Ureter (tissue), 1 donor: ENCODE results near the gene RTL9. TPM values are rescaled to one million over a fixed set of nuclear protein-coding genes. Genes with fewer than 3 reads are reported as not detected.
A peak's percentile ranks its signal among the peaks of the same experiment; 100 is the strongest.
"Not testable (repeated sequence)": the region's sequence is repeated elsewhere in the genome, so short reads cannot be mapped to it uniquely, and the experiment has no call there.

Source experiments
- DNase-seq: peaks from one replicate; pipeline ENCODE4 v3.0.0-alpha.2; 2020; ENCODE audit warnings: low spot score
- total RNA-seq: library from RNA; stranded (reverse); gene quantifications from one replicate; pipeline ENCODE4 v1.2.4, GENCODE V29; 2023
- donor health status: DM: yes; HTN: yes; CAD: no.

Gene RTL9
- not detected for total RNA-seq

DNA sequence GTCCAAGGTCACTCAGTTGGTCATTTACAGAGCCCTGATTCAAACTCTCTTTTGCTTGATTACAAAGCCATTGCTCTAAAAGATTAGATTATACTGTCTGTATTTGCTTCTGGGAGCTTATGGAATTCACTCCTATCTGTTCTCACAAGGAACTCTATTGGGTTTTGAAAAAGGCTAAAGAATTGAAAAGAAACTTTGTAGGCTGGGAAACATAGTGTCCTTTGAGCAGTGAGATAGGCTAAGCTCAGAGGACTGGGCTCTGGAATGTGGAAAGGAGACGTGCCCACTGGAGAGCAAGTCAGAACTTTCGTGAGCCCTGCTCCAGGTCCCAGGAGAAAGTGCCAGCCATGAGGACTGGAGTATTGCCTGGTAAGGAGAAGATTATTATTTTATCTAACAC, at the start of gene RTL9:
Gene RTL9, plus strand, starts transcription at position 301 of the 400 bp plus-strand sequence. CDS start 91,770 bp downstream, outside the sequence.
- no peak for DNase-seq

DNA sequence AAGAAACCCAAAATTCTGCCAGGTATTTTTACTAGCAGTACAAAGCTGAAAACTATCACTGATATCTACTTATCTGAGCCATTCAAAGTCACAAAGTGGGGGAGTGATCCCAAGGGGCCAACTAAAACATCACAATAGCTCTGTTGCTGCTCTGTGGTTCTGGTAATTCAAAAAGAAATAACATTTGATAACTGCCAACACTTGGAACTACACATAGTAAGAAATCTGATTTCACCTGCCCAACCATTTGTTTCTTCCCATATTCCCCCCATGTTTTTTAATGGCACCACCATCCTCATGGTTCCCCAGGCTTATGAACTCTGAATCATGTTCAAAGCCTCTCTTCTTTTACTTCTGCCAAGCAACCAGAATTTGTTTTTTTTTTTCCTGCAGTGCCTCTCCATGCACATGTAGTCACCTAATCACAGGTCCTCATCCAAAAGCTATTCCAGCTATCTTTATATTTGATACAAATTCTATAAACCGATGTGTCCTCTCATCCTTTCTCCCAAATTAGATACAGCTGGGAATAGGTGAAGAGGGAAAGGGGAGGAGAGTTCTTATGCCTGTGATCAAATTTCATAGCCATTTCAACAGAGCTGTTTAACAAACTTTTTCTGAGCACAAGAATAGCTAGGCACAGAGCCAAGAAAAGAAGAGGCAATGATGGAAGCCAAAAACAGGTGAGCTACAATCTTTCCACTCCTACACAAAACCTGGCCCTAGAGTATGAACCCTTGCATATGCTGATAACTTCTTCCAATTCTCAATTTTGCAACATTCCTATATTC, 48.5 kb upstream of the RTL9 start:
- DNase-seq = no peak

DNA sequence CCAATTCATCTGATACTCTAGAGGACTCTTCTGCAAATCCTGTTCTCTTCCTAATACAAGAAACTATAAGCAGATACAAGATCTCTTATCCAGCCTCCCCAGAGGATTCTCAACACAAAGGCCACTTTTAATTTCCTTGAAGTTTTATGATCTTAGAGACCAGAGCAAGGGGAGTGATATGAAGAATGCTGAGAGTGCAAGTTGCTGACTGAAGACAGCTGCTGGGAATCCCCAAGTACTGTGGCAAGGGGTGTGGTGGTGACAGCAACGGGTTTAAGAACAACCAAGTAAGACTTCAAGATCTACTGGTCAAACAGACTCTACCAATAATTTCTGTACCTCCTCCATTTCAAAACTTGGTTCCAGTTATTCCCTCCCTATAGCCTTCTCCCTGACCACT, 47.8 kb upstream of the RTL9 start:
- no peak for DNase-seq

DNA sequence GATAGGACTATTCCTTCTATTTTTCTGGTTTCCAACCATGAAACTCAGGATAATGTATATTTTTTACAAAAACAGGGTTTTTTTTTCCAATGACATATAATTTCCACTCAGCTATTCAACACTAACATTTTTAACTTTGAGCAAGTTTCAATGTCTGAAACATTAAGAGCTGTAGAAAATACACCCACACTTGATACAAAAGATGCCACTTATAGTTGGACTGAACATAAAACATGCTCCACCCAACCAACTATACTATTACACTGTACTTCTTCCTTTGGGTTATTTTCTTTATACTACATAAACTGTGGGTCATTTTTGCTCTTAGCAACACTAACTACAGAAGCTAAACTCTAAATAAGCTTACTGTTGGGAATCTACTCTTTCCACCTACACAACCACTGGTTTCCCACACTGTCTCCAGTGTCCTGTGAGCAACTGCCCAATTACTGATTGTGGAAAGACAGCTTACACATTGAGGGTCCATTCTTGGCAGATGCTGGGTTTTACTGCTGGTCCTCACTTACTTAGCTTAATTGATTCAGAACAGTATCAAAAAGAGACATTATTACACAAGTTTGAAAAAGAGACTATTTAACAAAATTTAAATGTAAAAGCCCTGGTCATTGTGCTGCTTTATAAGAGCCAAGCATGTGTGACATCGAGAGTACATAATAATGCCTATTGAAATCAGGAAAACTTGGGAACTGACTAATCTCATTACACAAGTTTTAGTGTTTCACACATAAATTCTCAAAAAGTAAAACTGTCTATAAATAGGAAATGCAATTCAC, 47.0 kb upstream of the RTL9 start:
- DNase-seq = no peak

DNA sequence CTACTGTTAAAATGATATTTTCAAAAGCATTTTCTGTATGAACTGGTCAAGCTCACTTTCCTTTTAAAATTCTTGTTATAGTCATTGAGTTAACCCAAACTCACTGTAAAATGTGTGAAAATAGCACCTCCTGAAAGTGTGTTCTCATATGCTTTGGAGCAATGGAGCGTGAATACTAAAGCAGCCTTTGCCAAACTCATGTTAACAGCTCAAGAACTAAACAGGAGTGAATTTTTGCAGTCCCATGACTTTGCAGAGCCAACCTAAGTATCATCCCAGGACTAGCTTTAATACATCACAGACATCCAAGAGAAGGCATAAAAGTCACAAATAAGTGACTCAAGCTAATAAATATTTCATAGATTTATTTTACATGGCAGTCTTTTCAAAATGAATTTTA, 43.1 kb upstream of the RTL9 start:
- no peak for DNase-seq

DNA sequence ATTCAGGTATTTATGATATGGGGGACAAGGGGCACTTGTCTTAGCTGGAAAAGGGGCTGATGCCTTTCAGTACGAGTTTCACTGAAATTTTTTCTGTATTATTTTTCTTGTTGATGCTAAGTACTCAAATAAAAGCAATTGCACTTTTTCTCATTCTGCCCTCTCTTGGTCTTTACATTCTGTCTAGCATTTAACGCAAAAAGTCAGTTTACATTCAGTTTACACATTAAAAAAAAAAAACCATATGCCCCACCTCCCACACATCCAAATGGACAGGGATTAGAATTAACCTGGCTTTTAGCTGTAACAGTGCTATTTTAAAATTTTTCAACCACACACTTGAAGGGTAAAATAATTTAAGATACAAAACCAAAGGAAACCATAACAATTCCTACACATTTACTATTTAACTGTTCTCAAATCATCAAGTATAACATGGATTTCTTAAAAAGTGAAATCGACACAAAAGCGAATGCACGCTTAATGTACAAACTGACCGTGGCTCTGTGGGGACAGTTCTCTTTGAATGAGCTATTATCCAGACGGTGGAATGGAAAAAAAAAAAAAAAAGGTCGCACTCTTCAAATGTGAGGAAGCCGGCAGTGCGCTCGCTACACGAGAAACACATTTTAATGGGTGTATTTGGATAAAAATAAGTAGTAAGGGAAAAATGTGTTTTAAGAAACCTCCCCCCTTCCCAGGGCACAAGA, 42.1 kb upstream of the RTL9 start:
- no peak for DNase-seq

DNA sequence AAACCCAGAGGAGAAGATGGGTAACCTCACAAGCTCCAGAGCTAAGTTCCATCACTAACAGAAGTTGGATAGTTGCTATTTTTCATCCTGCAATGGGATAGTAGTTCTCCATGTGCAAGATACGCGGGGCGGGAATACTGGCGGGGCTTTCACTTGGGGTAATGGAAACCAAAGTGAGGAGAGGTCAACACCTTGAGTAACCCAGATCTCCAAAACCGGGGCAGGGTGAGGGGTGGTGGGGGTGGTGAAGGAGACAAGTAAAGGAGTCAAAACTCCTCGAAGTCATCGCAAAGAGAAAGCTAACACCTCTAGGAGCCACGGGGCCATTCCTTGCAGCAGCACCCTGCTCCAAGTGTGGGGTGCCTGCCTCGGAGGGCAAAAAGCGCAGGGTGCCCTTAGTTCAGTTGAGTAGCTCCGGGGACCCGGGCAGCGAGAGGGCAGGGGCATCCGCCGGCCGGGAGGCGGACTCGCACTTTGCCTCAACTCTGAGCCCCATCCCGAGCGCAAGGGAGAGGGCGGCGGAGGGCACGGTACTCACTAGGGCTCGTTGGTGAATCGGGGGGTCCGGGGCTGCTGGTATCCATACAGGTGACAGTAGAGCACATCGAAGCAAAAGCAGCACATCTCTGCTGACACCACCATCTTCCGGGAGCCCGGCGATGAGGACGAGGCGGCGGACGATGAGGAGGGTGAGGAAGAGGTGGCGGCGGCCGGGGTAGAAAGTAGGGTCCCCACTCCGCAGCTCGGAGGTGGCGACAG, 41.4 kb upstream of the RTL9 start:
- DNase-seq = no peak

DNA sequence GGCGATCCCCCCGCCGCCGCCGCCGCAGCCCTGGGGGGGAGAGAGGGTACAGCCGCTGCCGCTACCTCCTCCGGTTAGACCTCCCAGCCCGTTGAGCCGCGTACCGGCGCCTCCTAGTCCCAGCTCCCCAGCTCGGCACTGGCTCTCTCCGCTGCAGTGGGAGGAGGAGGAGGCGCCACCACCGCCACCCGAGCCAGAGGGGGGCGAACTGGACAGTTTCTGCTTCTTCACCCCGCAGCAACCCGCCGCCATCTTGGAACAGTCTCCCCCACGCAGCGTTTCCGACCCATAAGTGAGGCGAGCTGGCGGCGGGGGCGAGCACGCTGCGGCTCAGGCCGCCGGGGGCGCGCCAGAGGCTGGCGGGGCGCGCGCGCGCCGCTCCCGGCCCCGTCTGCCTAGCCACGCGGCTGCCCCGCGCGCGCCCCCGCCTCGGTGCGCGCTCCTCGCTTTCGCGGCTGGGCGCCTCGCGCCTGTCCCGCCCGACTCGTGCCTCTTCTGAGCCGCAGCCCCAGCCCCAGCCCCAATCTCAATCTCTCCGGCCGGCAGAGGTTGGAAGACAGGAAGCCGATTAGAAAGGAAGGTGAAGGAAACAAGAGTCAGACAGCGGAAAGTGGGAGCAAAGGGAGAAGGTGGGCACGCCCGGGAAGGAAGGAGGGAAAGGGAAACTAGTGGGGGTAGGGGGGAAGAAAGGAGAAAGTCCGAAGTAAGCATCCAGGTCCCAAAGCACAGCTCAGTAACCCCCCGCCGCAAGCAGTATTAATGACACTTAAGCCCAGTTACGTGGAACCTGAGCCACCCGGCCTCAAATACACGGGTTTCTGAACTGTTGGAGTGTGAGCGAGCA, 40.6 kb upstream of the RTL9 start, which contains the start of gene AMMECR1:
Gene AMMECR1, minus strand, starts transcription at position 266 of the 844 bp plus-strand sequence. Its CDS starts 14 bp downstream, at position 252.
- peak; percentile 80 for DNase-seq

DNA sequence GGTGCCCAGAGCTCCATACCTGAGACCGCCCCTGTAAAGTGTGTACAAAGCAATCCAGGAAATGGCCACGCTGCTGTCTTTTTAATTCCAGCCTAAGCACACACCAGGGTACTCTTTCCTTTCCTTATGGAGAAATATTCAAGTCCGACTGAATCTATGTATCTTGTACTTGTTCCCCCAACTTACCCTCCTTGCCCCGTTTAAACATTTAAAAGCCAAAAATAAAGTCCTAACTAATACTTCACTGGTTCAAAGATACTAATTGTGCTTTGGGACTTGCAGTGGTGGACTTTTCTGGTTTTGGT, 40.0 kb upstream of the RTL9 start:
- DNase-seq = no peak

DNA sequence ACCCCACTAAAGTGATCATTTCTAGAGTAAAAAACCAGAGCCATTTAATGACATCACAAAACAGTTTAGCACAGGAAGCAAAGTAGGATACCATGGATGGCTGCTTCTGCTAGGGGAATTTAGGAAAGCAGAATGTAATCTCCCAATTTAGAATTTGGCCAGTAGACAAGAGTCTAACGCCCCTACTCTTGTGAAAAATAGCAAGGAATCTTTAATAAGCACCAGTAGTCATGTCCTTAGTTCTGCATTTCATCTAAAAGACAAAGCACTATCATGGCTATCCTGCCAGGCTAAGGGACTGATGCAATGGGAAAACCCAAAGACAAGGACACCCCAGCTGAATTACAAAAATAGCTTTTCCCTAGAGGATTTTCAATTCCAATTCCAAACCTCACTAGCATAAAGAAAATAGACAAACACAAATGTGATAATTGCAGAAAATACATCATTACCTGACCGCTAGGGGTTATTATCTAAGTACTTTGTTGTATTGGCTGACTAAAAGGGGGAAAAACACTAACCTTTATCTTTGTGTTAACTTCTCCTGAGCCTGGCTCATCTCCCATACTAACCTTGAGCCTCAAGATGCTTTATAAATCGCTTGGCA, 38.2 kb upstream of the RTL9 start:
- no peak for DNase-seq

DNA sequence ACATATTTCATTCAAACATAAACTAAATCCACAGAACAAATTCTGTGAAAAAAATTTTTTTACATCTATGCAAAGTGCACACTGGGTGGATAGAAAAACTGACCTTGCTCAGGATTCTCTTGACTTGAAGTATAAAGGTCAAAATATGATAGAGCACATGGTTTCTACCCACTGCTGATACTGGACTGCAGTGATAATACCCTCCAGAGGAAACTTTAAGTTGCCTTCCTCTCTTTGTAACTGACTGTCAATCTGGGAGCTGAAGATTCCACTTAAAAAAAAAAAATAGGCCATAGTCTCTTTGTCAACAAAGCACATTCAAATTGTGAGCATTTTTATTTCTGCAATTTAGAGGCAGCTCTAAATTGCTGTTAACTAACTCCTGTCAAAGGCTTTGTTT, 37.6 kb upstream of the RTL9 start:
- no peak for DNase-seq

DNA sequence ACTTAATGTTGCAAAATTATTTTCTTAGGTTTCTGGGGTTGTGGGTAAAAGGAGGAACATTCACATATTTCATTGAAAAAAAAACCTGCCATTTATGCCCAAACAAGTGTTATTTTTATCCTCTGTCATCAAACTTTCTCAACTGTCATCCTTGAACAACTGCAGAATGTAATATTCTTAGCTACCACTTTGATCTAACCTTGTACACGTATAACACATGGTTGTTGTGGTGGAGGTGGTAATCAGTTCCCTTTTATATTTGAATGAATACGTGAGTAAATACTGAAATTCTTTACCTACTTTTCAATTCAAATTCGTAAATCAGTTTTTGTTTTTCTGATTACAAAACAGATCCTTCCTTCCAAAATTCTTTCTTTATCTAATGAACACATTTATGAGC, 37.0 kb upstream of the RTL9 start:
- no peak for DNase-seq

DNA sequence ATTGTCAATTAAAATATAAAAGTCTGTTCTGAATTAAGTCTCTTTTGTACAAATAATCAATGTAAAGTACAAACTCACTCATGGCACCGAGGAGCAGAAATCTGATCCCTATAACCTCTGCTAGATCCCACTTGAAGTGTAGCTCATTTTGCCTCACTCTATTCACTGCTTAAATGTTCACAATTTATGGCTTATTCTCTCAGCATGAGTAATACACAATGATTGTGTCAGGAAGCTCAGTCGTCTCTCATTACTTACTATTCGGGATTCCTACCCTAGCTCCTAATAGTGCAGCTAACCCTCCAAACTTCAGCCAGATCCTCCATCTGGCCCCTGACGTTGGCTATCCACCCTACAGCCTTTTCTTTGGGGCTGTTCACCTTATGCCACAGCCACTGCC, 36.0 kb upstream of the RTL9 start:
- DNase-seq = no peak

DNA sequence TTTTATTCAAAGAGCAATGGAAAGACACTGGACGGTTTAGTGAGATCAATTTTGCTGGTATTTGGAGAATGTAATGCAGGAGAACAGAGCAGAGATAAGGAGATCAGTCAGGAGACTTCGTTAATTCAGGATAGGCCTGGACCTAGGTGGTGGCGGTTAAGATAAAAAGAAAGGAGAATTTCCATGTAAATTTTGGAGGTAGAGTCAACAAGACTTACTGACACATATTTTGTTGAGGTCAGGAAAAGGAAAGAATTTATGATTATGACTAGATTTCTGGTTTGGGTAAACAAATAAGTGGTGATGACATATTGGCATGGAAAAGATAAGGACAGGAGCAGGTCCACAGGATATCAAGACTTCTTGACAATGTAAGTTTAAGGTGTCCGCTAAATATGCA, 31.9 kb upstream of the RTL9 start:
- DNase-seq = no peak

DNA sequence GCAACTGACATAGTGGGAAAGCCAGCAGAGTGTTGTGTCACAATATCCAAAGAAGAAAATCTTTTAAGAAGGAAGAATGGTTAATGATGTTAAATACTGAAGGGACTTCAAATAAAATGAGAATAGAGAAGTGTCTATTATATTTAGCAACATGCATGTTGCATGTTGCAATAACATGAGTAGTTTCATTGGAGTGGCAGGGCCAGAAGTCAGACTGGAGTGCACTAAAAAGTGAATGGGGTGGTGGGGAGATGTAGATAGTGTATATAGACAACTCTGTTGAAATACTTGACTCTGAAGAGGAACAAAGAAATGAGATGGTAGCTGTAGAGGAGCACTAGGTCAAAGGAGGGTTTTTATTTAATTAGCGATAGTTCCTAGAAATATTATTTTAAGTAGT, 31.3 kb upstream of the RTL9 start:
- DNase-seq = no peak

DNA sequence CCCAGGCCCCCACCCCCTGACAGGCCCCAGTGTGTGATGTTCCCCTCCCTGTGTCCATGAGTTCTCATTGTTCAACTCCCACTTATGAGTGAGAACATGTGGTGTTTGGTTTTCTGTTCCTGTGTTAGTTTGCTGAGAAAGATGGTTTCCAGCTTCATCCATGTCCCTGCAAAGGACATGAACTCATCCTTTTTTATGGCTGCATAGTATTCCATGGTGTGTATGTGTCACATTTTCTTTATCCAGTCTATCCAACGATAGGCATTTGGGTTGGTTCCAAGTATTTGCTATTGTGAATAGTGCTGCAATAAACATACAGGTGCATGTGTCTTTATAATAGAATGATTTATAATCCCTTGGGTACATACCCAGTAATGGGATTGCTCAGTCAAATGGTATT, 30.0 kb upstream of the RTL9 start:
- not testable (repeated sequence) for DNase-seq

DNA sequence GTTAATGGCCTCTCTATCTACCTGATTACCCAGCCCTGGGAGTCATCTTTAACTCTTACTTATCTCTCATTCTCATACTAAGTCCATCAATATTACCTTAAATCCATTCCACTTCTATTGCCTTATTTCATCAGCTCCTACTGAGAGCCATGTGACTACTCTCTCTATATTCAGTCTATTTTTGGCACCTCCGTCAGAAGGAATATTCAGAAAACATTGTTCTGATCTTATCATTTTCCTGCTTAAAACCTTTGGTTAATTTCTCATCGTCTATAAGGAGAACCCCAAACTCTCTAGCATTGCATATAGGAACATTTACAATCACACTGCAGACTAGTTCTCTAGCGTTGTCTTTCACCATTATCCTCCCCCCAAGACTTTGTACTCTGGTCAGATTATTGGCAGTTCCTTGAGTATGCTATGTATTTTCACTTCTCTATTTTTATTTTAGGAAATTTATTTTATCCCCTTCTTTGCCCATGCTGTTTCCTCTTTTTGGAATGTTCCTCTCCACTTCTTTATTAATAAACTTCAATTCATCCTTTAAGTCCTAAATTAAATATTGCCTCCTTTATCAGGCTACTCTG, 27.1 kb upstream of the RTL9 start:
- DNase-seq = no peak

DNA sequence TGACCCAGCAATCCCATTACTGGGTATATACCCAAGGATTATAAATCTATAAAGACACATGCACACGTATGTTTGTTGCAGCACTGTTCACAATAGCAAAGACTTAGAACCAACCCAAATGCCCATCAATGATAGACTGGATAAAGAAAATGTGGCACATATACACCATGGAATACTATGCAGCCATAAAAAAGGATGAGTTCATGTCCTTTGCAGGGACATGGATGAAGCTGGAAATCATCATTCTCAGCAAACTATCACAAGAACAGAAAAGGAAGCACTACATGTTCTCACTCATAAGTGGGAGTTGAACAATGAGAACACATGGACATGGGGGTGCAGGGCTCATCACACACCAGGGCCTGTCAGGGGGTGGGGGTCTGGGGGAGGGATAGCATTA, 25.2 kb upstream of the RTL9 start:
- DNase-seq = not testable (repeated sequence)

DNA sequence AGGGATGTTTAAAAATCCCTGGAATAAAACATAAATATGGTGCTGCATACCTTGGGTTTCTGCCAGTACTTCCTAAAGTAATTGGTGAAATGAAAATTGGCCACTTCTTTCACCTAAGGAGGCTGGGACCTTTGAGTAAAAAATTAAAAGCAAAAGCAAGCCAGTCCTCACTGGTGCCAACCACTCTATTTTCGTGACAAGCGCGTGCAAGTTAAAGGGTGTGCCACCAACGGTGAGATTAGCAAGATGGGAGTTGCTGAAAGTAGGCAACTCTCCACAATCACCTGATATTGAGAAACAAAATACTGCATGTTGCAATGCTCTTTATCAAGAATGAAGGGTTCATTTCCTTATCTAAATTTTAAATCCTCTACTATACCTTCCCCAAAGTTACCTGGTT, 19.7 kb upstream of the RTL9 start:
- no peak for DNase-seq
